ENCODE data around the gene SAPCD2.
"Not testable (repeated sequence)": the region's sequence is repeated elsewhere in the genome, so short reads cannot be mapped to it uniquely, and the experiment has no call there.

Gene SAPCD2

GRCh38 chr9:137048655-137049543 lies 21.5 kb downstream of the SAPCD2 start:
- no peak for DNase-seq (ENCODE audit: low read depth)

DNA sequence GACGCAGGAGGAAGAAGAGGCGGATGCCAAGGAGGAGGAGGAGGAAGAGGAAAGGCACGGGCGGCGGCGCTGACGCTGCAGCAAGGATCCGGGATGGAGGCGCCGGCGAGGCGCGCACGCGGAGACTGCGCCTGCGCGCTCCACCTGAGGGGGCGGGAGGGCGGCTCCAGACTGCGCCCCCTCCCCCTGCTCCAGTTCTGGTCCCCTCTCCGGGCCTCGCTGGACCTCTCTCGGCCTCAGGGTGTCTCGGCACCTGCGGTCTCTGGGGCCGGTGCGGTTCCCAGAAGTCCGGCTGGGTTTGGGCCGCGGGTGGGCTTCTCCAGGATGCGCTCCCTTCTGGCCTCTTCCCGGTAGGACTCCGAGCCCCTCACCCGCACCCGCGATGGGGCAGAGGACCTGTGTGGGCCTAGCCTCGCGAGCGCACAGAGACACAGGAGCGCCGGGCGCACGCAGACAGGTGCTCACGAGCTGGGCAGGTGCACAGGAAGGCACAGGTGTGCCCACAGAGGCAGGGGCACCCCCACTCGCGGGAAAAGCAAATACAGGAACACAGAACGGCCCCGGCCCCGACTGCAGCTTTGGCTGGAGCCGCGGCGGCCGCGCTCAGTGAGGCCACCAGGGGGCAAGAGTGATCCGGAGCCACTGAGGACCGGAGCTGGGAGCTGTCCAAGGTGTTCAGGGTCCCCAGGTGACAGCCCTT lies 24.1 kb downstream of the SAPCD2 start, which contains the start of gene NPDC1:
TSS of gene NPDC1 (minus strand) at position 90 of the 700 bp plus-strand sequence. CDS start 188 bp downstream, outside the sequence.
- DNase-seq (ENCODE audit: low read depth): peak; percentile 68

DNA sequence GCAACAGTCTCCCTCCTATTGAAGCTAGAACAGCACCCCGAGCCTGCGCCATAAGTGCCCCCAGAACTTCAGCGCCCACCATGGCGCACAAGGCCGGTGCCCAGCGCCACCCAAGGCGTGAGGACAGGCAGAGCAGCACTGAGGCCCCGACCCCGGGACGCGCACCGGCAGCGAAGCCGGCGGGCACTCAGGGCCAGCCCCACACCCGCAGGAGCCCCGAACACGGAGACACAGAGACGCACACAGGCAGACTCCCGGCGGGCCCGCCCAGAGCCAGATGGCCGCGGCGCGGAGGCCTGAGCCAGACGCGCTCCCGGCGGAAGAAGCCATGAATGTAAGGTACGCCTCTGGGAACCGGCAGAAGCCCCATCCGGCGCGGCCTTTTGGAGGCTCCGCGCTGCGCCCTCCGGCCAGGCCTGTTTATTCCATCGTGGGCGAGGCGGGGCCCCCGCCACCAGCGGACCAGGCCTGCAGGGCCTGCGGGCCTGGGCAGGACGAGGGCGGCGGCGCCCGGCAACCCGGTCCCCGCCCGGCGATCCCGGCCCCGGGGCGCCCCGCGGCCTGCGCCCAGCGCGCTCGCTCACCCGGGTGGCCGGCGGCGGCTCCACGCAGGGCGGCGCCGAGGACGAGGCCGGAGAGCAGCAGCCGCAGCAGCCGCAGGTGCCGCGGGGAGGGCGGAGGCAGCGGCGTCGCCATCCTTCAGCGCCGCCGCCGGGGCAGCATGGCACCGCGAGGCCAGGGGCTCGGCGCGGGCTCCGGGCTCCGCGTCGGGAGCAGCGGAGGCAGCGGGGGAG lies 24.9 kb downstream of the SAPCD2 start:
- no peak for DNase-seq (ENCODE audit: low read depth)

DNA sequence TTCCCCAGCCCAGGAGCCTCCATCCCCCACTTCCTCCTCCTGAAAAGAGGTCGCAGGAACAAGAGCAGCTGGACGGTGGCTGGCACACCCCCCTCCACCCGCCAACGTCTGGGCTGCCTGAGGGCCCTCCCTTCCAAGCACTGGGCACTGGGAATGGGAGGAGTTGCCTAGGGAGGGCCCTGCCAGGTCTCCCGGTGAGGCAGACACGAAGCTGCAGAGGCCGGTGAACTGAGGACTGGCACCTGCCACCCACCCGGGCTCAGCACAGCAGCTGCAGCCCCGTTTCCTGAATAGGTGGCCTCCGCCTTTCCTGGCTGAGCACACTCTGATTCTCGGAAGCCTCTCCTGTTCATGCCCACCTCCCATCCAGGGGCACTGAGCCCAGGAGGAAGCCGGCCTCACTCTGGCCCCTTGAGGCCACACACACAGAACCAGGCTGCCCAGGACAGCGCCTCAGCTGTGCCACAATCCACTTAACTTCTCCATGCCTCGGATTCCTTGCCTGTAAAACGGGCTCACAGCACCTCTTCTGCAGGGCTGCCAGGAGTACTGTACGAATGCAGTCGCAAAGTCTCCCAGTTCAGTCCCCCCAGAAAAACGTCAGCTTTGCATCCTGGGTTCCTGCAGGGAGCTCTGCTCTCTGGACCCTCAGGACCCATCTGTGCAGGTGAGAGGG lies 25.7 kb downstream of the SAPCD2 start:
- no peak for DNase-seq (ENCODE audit: low read depth)

DNA sequence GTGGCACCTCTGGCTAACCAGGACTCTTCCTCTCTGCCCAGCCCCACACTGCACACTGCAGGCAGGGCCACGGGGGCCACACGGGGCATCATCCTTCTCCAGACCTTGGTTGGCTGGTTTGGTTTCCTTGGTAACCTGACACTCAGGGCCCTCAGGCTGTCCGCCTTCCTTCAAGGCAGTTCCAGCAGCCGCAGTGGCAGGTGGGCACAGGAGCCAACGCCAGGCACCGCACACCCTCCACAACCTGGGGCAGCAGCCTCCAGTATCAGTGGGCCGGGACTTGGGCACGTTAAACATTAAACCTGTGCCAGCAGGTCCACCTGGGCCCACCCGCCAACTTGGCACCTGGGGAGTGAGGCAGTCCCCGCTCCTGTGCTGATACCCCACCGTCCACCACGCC lies 26.3 kb downstream of the SAPCD2 start:
- DNase-seq (ENCODE audit: low read depth): no peak

DNA sequence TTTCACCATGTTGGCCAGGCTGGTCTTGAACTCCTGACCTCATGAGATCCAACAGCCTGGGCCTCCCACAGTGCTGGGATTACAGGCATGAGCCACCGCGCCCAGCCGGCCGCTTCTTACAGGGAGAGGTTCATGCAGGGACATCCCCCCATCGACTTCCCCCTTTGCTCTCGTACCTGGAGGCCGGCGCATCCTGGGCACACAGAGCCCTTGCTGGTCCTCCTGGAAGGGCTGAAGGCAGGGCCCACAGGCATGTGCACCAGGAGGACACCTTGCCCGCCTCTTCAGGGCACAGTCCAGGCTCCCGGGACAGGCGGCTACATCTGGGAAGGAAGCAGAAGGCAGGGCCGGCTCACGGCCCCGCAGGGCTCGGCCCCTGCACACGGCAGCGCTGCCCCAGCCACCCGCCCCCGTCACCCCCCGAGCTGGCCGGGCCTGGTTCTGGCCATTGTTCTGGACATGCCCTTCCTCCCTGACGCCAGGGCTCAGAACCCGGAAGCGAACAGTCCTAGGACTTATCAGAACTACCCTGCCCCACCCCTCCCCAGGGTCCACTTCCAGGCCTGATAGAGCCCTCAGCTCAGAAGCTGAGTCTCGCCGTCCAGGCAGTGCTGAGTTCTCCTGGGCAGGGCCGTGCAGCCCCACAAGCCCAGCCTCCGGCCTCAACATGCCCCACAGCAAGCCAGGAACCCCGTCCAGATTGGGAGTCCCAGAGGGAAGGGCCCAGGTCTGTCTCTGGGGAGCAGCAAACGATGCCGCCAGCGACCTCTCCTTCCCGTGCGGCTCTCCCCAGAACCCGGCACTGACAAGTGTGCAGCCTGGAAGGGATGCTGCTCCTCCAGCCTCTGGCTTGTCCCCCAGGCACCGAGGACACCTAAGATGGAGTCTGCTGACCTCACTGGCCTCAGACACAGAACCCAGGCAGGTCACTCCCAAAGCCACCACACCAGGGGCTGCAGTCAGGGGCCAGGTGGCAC lies 27.3 kb downstream of the SAPCD2 start:
- DNase-seq (ENCODE audit: low read depth): no peak

GRCh38 chr9:137041124-137041523 lies 29.2 kb downstream of the SAPCD2 start:
- no peak for DNase-seq (ENCODE audit: low read depth)

DNA sequence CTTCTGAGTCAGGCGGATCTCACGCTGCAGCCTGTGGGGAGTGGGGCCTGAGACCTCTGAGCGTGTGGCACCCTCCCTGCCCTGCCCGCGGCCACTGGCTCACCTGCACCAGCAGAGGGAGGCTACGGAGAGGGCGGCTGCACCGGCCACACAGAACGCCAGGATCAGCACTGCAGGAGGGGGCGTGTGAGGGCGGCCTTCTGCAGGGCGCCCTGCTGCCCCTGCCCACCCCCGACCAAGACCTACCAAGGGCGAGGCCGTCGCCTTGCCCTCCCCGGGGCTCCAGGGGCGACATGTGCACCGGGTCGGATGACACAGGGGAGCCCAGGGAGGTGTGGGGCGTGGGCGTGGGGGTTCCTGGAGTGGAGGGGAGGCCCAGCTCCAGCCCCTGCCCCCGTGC lies 29.8 kb downstream of the SAPCD2 start:
- no peak for DNase-seq (ENCODE audit: low read depth)

DNA sequence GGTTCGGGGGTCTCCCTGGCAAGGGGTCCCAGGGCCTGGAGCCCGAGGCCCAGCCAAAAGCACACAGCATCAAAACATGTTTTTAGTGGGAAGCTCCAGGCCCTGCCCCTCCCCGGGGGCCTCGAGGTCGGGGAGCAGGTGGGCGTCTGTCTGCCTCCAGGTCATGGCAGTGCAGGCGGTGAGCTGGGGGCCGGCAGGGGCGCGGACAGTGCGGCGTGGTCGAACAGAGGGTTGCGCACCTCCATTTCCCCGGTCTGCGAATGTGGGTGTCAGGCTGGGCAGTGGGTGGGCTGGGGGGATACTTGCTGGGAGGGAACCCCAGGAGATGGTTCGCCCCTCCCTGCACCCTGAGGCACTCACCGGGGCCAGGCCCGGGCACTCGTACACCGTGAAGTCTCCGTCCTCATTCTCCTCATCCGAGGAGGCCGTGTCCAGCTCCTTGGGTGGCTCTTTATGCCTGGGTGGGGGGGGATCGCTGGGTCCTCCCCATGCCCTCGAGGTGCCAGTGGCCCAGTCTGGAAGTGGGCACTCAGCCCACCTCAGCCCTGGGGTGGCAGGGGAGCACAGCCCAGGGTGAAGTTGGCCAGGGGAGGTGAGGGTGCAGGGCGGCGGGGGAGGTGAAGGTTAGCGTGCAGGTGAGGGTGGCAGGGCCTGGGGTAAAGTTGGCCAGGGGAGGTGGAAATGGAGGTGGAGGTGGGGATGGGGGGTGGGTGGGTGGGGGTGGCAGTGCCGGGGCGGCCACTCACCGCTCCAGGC lies 30.6 kb downstream of the SAPCD2 start:
- no peak for DNase-seq (ENCODE audit: low read depth)

DNA sequence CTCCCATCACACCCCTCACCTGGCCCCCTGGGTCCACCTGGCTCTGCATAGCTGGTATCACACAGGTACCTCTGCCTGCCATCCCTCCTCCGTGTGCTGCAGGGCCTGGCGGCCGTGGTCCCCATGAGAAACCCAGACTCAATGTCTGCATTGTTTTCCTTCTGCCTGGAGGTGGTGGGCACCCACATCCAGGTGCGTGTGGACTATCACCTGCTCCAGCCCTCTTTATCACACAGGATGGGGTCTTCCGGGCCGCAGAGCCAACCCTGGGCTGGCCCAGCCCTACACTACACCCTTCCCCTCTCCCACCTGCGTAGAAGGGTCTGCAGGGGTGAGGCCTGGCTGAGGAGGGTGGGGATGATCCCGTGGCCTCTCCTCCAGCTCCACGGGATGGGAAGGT lies 31.4 kb downstream of the SAPCD2 start:
- no peak for DNase-seq (ENCODE audit: low read depth)

- no peak for DNase-seq (ENCODE audit: low read depth)
These were observed 32.9 kb downstream of the SAPCD2 start for GRCh38 chr9:137037483-137037882.

DNA sequence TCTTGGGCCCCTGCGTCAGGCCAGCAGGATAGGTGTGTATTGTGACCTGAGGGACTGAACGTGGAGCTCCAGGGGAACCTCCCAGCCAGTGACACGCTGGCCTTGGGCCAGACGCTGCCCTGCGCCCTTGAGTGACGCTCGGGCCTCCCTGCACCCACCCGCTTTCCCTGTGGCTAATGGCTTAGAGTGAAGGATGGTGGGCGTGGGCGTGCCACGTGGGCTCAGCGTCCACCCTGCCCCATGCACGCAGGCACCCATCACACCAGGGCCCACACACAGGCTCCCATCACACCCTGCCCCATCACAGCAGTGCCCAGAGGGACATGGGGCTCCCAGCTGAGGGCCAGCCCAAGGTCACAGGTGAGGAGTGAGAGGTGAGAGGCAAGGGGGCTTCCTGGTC lies 33.3 kb downstream of the SAPCD2 start:
- no peak for DNase-seq (ENCODE audit: low read depth)

GRCh38 chr9:137035937-137036336 lies 34.4 kb downstream of the SAPCD2 start:
- no peak for DNase-seq (ENCODE audit: low read depth)

GRCh38 chr9:137035507-137035834 lies 34.9 kb downstream of the SAPCD2 start:
- DNase-seq (ENCODE audit: low read depth): no peak

DNA sequence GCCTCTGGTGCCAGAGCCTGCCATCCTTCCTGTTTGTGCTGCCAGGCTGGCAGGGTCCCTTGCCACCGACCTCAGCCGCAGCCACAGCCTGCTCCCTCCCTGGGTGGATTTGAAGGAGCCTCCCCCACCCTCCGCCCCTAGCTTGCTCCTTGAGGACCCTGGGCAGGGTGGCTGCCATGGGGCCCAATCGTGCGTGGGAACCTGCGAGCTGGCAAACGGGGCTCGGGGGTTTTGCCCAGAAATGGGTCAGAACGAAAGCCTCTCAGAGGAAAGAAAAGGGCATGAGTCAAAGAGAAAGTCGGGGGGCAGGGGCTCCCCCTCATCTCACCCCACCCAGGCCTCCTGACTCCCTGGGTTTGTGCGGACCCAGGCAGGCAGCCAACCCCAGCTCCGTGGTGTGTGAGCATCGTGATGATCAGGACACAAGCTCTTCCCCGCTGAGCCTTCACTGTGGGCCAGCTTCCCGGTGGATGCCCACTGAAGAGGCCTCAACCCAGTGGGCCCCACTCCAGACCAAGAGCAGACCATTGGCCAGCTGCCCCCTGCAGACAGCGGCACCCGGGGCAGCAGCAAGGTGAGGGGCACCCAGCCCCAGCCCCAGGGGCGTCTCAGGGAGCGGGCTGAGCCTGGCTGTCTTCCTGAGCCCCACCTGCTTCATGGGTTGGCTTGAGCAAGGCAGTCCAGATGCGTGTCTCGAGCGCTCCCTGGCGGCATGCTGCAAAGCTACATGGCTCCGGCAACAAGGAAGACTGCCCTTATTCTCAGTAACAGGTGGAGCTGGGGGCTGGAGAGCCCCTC lies 35.4 kb downstream of the SAPCD2 start:
- DNase-seq (ENCODE audit: low read depth): peak; percentile 70

- DNase-seq (ENCODE audit: low read depth): no peak
These were observed 36.2 kb downstream of the SAPCD2 start for GRCh38 chr9:137034039-137034708.

GRCh38 chr9:137033481-137033880 lies 36.9 kb downstream of the SAPCD2 start:
- DNase-seq (ENCODE audit: low read depth): not testable (repeated sequence)

- no peak for DNase-seq (ENCODE audit: low read depth)
These were observed 37.5 kb downstream of the SAPCD2 start for GRCh38 chr9:137032858-137033257.
